GM12872 (cell line): ENCODE results near the gene CARMIL3.

ENCODE experiments used
- TF ChIP-seq, protein P1 (sequence below): IDR thresholded peaks from 3 replicates; pipeline ENCODE4 v1.5.1; 2011; ENCODE audit warnings: low read depth, mild to moderate bottlenecking, low read length, moderate library complexity; ENCODE audit not compliant: insufficient read depth

CARMIL3 gene

DNA sequence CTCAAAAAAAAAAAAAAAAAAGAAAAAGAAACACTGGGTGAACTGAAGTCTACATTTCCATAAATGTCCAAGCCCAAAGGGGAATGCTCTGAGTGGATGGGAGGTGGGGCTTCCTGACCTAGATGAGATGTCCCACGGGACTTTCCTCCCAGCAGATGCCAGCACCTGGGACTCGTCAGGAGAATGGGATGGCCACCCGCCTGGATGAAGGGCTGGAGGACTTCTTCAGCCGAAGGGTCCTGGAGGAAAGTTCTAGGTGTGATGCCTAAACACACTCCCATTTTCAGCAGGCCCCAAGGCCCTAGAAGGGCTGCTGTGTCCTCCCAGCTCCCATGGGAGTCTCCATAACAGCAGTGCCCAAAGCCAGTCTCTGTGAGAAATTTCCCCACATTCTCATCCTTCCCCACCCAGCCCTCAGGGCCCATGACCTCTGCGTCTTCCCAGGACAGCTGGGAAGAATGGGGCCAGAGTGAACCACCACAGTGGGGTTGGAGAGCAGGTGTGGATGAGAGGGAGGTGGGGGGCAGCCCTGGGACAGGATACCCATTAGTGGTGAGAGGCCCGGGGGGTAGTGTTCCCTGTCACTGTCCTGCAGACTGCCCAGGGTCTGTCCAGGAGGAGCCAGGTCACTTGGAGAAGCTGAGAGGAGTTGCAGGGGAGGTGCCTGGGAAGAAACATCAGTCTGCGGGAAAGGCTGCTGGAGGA lies 12.4 kb downstream of the CARMIL3 start:
- TF ChIP-seq, protein P1, sequence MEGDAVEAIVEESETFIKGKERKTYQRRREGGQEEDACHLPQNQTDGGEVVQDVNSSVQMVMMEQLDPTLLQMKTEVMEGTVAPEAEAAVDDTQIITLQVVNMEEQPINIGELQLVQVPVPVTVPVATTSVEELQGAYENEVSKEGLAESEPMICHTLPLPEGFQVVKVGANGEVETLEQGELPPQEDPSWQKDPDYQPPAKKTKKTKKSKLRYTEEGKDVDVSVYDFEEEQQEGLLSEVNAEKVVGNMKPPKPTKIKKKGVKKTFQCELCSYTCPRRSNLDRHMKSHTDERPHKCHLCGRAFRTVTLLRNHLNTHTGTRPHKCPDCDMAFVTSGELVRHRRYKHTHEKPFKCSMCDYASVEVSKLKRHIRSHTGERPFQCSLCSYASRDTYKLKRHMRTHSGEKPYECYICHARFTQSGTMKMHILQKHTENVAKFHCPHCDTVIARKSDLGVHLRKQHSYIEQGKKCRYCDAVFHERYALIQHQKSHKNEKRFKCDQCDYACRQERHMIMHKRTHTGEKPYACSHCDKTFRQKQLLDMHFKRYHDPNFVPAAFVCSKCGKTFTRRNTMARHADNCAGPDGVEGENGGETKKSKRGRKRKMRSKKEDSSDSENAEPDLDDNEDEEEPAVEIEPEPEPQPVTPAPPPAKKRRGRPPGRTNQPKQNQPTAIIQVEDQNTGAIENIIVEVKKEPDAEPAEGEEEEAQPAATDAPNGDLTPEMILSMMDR: no peak

DNA sequence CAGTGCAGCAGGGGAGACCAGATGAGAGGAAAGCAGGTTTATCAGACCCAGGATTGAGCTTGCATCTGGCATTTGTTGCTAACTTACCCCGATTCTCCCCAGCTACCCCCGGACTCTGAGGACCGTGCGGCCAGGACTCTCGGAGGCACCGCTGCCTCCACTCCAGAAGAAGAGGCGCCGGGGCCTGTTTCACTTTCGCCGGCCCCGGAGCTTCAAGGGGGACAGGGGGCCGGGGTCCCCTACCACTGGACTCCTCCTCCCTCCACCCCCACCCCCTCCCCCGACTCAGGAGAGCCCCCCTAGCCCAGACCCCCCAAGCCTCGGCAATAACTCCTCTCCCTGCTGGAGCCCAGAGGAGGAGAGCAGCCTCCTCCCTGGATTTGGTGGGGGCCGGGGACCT lies 13.0 kb downstream of the CARMIL3 start:
- TF ChIP-seq, protein P1: no peak

DNA sequence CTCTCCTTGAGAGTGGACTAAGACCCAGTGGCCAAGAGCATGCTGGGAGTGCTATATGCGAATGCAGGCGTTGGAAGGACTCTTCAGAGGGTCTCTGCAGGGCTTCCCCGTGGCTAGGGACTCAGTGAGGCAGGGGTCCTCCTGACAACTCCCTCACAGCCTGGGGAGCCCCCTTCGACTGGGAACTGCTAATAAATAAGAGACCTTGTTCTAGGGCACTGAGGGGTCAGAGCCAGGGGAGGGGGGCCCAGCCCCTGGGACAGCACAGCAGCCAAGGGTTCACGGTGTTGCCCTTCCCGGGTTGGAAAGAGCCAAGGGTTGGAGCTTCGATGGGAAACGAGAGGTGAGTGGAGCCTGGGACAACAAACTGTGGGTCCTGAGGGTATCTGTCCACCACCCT lies 13.6 kb downstream of the CARMIL3 start:
- TF ChIP-seq, protein P1: no peak

DNA sequence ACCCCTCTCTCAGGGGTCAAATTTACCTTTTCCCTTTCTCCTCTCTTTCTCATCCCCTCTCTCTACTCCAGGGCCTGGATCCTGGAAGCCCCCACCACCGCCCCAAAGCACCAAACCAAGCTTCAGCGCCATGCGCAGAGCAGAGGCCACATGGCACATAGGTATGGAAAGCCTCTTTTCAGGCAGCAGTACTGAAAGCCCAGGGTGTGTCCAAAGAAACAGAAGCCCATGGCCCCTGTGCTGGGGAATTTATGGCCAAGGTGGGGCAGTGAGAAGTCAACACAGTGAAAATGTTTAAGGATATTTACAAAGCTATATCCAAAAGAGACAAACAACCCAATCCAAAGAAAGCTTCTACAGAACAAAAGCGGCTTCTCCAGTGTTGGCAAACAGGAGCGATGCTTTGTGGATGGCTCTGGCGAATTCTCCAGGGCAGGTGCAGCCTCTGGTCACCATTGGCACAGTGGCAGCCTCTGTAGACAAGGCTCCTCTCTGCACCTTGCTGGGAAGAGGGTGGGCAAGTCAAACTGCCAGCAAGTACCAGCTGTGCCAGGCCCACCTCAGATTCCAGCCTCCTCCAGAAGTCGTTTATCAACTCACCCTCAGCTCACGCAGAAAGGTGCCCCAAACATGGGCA lies 14.8 kb downstream of the CARMIL3 start:
- TF ChIP-seq, protein P1: no peak

DNA sequence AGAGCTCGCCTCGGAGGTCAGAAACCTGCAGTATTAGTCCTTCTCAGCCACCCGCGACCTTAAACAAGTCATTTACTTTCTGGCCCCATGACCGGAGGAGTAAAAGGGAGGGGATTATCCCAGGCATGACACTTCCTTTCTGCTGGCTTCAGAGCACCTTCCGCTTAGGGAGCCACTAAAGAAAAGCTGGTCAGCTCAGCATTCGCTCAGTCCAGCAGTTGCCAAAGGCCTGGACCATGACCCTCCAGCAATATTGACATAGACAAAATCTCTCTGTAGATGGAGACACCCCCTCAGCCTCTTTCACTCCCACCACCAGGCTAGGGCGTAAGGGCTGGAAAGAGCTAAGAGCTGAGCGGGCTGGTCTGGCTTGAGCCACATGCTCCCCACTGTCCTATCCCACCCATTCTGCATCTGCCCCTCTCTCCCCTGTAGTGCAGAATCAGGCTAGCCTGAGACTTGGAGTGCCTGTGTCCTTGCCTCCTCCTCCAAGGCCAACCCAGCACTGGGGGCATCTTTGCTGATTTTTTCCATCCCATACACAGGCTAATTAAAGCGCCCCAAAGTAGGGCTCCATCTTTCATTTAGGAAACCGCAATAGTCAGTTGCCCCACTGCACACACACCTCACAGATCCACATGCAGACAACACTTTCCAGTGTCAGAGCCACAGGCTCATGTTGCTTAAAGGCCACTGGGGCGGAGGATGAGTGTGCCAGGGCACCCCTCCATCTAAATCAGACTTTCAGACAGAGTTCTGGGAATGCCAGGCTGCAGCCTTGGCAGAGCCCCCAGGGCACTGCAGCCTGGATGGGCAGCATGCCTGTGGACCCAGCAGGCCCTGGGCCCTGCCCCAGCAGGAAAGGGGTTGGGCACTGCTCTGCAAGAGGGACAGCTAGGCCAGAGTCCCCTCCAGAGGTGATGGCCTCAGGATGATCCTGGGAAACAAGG lies 15.6 kb downstream of the CARMIL3 start:
- TF ChIP-seq, protein P1: no peak

DNA sequence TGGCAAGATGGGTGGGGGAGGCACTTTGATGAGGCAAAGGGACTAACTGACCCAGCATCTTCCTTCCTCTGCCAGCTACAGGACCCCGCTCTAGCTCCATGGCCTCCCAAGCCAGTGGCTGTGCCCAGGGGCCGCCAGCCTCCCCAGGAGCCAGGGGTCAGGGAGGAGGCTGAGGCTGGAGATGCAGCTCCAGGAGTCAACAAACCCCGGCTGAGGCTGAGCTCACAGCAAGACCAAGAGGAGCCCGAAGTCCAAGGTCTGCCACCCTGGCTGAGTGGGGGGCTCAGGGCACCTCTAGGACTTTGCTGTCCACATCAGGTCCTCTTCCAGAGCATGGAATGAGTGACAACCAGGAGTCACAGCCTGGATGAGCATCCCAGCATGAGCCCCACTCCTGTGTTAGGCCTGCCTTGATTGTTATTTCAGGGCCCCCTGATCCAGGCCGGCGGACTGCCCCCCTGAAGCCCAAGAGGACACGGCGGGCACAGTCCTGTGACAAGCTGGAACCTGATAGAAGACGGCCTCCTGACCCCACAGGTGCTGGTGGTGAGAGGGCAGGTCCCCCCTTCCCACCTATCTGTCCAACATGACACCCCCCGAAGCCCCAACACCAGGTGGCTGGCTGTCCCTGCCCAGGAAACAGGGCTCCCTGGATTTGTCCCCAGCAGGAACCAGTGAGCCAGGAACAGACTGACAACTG lies 17.1 kb downstream of the CARMIL3 start:
- TF ChIP-seq, protein P1: no peak

DNA sequence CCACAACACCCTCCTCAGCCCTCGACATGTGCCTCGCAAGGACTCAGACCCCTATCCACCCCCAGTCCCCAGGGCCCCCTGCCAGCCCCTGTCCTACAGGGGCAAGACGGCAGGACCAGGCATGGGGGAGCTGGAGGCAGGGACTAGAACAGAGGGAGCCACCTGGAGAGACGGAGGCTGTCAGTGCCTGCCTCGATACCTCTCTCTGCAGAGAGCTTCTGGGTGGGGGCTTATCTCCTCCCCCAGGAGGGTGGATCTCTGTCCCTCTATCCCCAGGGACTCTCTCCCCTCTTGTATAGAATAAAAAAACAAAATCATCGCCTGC lies 17.6 kb downstream of the CARMIL3 start:
- TF ChIP-seq, protein P1: no peak
